Activated naive CD4-positive, alpha-beta T cell treated with anti-CD3 and anti-CD28 coated beads, Interleukin-2, amount 50 U/mL, for 72 hours (primary cell): Measurements from ENCODE around the gene TBC1D16. TPM values are rescaled to one million over a fixed set of nuclear protein-coding genes. Genes with fewer than 3 reads are reported as not detected.
"Not testable (repeated sequence)": the region's sequence is repeated elsewhere in the genome, so short reads cannot be mapped to it uniquely, and the experiment has no call there.

Source experiments
- ATAC-seq, 2 donors: fragments of 150-1000 bp; cut with Tn5 transposase; 2 replicates each; pipeline ENCODE4 v1.10.0; 2021; ENCODE audit warnings: mild to moderate bottlenecking in 2 of 2, moderate library complexity in 2 of 2
- DNase-seq, 2 donors: peaks; one replicate each; pipeline ENCODE4 v3.0.0; 2021 to 2022; ENCODE audit warnings: low spot score in 2 of 2
- H3K27ac Mint-ChIP-seq, 2 donors: one replicate each; pipeline ENCODE4 v1.8.0; 2022; ENCODE audit warnings: mild to moderate bottlenecking in 2 of 2, mixed read lengths in 2 of 2
- H3K36me3 Mint-ChIP-seq, 2 donors: one replicate each; pipeline ENCODE4 v1.8.0; 2022; ENCODE audit warnings: mixed read lengths in 2 of 2
- H3K9me3 Mint-ChIP-seq, 2 donors: one replicate each; pipeline ENCODE4 v1.8.0; 2022; ENCODE audit warnings: mixed read lengths in 2 of 2
- total RNA-seq, 2 donors: library from RNA; stranded (reverse); gene quantifications; one replicate each; pipeline ENCODE4 v1.2.3, GENCODE V29; 2022

The TBC1D16 gene
- total RNA-seq, 2 donors from 2014 or later: 5.2 to 10.2 TPM

DNA sequence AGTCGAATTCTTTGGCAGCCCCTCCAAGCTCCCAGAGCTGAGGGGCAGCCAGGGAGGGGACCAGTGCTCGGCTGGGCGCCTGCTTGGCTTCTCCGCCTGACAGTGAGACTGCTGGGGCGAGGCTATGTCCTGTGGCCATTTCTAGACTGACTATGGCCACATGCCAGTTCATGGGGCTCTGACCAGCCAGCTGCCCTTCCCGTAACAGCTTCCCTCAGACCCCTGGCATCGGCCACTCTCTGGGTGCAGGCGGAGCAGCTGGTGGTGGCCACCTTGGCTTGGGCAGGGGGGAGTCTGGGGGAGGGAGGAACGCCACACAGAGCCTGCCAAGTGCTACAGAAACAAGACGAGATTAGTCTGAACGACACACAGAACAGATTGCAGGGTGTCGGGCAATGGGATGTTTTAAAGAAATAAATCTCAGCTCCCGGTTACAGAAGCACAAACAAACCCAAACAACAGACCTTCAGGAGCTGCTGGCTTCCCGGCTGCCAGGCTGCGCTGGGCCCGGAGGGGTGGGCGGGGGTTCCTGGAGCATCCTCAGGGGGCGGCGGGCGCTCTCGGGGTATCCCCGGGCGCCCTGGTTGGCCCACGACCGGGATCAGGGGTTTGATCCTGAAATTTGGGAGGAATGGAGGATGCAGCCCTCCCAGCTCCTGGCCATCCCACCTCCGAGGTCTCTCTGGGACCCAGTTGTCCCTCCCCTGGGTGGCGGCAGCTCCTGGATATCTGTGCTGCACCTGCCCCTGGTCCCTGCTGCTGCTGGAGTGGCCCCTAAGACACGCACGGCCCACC, 34.5 kb downstream of the TBC1D16 start:
- ATAC-seq: no peak
- no peak for DNase-seq
- no peaks in the 10 kb centered on the region for H3K36me3 Mint-ChIP-seq

GRCh38 chr17:80000136-80000535, 35.5 kb downstream of the TBC1D16 start:
- Mint-ChIP-seq H3K36me3 (no peaks in the 10 kb centered on the region), H3K27ac (no peak overlapping the region), H3K9me3 (no peaks in the 10 kb centered on the region)
- ATAC-seq: no peak
- no peak for DNase-seq

More for the DNA sequence above, 34.5 kb downstream of the TBC1D16 start:
- Mint-ChIP-seq H3K9me3 (no peaks in the 10 kb centered on the region), H3K27ac (no peak overlapping the region)

- ATAC-seq: peak; percentile 91
- Mint-ChIP-seq H3K27ac (peak overlapping the region; percentile 95 to 96), H3K36me3 (no peaks in the 10 kb centered on the region), H3K9me3 (no peaks in the 10 kb centered on the region)
- DNase-seq: peak; percentile 58 to 76
Measured at GRCh38 chr17:79997011-79997660, 38.5 kb downstream of the TBC1D16 start.

DNA sequence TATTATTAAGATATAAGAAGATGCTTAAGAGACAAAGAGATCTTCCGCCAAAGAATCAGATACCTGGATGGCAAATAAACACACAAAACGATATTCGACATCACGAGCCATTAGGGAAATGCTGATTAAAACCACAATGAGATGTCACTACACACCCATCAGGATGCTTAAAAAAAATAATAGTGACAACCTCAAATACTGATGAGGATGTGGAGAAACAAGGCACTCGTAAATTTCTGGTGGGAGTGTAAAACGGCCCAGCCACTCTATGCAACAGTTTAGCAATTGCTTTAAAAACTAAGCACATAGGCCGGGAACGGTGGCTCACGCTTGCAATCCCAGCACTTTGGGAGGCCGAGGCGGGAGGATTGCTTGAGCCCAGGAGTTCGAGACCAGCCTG, 39.4 kb downstream of the TBC1D16 start:
- Mint-ChIP-seq H3K9me3 (no peaks in the 10 kb centered on the region), H3K36me3 (no peaks in the 10 kb centered on the region), H3K27ac (peak overlapping the region; percentile 95 to 96)
- ATAC-seq (no peak), DNase-seq (no peak)

GRCh38 chr17:79995696-79996095, 40.0 kb downstream of the TBC1D16 start:
- DNase-seq: no peak
- ATAC-seq: no peak
- Mint-ChIP-seq H3K9me3 (no peaks in the 10 kb centered on the region), H3K27ac (peak overlapping the region in 1 of 2 donors; percentile 96), H3K36me3 (no peaks in the 10 kb centered on the region)

DNA sequence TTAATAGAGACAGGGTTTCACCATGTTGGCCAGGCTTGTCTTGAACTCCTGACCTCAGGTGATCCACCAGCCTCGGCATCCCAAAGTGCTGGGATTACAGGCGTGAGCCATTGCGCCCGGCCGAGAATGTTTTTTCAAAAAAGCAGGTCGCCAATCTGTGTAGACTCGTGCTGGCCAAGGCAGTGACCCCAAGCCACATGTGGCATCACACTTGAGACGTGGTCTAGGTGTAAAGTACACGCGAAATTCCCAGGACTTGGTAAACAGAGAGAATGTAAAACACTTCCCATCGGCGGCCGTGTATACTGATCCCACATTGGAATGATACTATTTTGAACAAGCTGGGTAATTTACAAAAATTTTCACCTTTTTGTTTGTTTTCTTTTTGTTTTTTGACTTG, 41.1 kb downstream of the TBC1D16 start:
- Mint-ChIP-seq H3K36me3 (no peaks in the 10 kb centered on the region), H3K27ac (peak overlapping the region in 1 of 2 donors; percentile 96), H3K9me3 (no peaks in the 10 kb centered on the region)
- no peak for ATAC-seq
- no peak for DNase-seq

GRCh38 chr17:79994228-79994569, 41.5 kb downstream of the TBC1D16 start:
- not testable (repeated sequence) for H3K9me3 Mint-ChIP-seq, DNase-seq, H3K36me3 Mint-ChIP-seq, ATAC-seq
- H3K27ac Mint-ChIP-seq: peak overlapping the region; percentile 29 to 83

DNA sequence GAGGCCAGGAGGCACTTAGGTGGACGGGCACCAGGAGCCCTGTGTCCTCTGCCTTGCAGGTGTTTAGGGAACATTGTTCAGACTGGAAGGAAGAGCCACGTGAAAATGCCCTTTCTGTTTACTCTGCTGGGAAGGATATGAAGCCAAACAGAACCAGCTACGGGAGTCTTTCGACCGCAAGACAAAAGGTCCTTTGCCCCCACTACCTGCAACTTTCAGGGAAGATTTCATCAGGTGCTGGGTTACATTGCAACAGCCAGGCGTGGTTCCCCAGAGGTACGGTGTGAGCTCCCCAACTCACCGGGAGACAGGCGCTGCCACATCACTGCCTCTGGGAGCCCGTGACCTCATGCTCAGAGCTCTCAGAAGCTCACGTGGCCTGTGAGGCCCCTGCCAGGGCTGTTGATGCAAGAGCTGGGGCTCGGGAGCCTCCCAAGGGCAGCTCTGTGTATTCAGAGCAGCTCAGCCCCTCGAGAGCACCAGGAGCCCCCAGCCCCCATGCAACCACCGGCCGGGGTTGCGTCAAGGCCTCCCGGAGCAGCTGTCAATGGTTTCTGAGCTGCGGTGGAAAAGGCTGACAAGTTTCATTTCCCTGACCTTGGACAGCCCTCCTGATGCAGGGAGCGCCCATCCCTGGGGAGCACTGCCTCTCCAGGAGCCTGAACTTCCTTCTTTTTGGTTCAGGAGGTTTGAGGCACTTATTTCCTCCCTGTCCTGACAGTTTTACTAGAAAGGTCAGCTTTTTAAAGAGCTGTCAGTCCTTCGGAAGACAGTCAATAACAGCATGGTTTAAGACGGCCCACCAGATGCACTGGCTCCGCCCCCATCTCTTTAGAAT, 42.1 kb downstream of the TBC1D16 start:
- DNase-seq: peak; percentile 54 to 81
- Mint-ChIP-seq H3K36me3 (no peaks in the 10 kb centered on the region), H3K27ac (peak overlapping the region; percentile 83 to 88), H3K9me3 (no peaks in the 10 kb centered on the region)
- peak; percentile 64 for ATAC-seq

DNA sequence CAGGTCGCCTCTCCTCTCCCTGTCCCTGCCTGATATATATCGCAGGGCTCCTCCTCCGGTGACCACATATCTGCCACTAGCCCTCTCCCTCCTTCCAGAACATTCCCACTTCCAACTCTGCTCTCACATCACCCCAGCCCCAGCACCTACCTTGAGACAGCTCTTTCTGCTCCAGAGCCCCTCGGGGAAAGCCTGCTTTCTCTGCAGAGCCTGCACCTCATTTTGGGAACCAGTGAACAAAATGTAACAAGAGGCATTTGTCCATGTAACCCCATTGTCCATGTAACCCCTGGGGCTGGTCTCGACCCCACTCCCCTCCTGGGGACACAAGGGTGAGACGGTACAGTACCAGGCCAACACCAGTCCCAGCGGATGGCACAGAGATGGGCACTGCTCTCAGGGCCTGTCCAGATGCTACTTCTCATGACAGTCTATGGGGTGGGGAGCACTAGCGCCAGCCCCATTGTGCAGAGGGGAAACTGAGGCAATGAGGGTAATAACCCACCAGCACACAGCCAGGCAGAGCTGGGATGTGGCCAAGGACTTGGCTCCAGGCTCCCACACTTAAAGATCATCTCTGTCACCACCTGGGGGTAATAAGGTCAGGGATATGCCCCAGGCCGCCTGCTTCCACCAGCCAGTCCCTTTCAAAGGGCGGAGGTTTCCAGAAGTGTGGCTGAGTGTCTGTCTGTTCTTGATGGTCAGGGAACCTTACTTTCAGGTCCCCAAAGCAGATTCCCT, 42.9 kb downstream of the TBC1D16 start:
- Mint-ChIP-seq H3K27ac (peak overlapping the region; percentile 83 to 90), H3K9me3 (no peaks in the 10 kb centered on the region), H3K36me3 (no peaks in the 10 kb centered on the region)
- ATAC-seq (no peak), DNase-seq (no peak)

DNA sequence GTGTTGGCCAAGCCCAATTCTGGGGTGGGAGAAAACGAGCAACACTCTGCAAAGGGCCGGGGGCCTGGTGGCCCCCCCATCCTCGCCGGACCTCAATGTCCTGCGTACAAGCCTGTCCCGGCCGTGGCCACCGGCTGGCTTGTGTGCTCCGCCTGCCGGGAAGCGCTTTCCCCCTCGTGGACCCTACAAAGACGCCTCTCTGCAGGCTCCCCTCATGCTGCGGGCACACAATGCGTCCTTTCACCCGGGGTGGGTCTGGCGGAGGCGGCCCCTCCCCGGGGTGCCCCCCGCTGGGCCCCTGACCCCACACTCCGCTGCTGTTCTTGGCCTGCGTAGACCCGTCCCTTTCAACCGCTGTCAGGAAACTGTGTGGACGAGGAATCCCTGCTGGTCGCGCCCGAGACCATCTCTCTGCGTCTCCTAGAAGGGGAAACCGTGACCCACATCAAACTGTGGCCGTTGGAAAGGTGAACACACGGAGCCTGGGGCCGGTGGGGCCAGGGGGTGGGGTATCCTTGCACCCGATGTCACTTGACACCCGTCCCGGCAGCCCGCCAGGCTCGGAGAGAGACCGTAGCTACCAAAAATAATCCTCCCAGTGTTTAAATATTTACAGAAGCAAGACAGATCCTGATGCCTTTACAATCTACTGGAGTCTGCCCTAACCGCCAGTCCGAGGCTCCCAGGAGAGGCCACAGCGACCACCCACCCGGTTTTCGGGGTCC, 43.6 kb downstream of the TBC1D16 start:
- Mint-ChIP-seq H3K36me3 (no peaks in the 10 kb centered on the region), H3K9me3 (no peaks in the 10 kb centered on the region), H3K27ac (peak overlapping the region; percentile 83 to 90)
- no peak for DNase-seq
- ATAC-seq: peak; percentile 10 to 41

- Mint-ChIP-seq H3K9me3 (no peaks in the 10 kb centered on the region), H3K27ac (no peak overlapping the region), H3K36me3 (no peaks in the 10 kb centered on the region)
- ATAC-seq (peak; percentile 82 to 85), DNase-seq (peak; percentile 79 to 81)
Measured at GRCh38 chr17:79991140-79991923, 44.3 kb downstream of the TBC1D16 start.

GRCh38 chr17:79990704-79991103, 45.0 kb downstream of the TBC1D16 start:
- Mint-ChIP-seq H3K27ac (peak overlapping the region in 1 of 2 donors; percentile 82), H3K9me3 (no peaks in the 10 kb centered on the region), H3K36me3 (no peaks in the 10 kb centered on the region)
- ATAC-seq (no peak), DNase-seq (no peak)

- DNase-seq (no peak), ATAC-seq (no peak)
- H3K27ac Mint-ChIP-seq: no peak overlapping the region
Measured at GRCh38 chr17:79990051-79990592, 45.5 kb downstream of the TBC1D16 start.

GRCh38 chr17:79989106-79989835, 46.4 kb downstream of the TBC1D16 start:
- DNase-seq: no peak
- H3K9me3 Mint-ChIP-seq: no peaks in the 10 kb centered on the region
- no peak overlapping the region for H3K27ac Mint-ChIP-seq
- ATAC-seq: no peak
- no peaks in the 10 kb centered on the region for H3K36me3 Mint-ChIP-seq

More at GRCh38 chr17:79990051-79990592, 45.5 kb downstream of the TBC1D16 start:
- H3K9me3 Mint-ChIP-seq: no peaks in the 10 kb centered on the region
- no peaks in the 10 kb centered on the region for H3K36me3 Mint-ChIP-seq
